ENCODE measurements around the gene CALY.

DNA sequence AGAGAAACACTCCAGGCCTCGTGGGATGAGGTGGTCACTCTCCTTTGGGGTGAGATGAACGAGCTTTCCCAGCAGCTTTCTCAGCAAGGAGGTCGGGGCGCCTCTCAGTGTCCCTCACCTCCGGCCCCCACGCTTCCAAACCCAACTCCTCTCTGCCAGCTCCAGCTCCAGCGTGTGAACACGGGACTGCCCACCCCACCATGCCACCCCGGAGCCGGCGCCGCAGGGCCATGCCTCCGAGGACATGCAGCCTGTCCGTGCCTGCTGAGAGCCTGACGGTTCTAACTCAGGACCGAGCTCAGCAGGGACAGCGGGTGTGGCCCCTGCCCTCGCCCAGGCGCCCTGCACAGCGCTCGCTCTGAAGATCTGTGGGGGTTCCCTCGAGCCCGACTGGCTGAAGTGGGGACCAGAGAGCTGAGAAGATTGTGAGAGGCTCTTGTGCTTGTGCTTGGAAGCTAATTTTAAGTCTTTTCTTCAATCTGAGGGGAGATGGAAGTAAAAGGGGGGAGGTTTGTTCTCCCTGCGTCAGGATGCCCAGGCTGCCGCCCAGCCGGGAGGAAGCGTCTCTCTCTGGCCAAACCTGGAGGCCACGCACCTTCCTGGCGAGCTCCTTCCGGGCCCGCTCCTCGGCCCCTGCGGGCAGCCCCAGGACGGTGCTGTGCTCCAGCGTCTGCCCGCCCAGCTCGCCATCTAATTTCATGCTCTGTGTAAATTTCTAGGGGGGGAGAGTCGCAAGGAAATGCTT lies 54.9 kb downstream of the CALY start:
- TF ChIP-seq, protein P1, sequence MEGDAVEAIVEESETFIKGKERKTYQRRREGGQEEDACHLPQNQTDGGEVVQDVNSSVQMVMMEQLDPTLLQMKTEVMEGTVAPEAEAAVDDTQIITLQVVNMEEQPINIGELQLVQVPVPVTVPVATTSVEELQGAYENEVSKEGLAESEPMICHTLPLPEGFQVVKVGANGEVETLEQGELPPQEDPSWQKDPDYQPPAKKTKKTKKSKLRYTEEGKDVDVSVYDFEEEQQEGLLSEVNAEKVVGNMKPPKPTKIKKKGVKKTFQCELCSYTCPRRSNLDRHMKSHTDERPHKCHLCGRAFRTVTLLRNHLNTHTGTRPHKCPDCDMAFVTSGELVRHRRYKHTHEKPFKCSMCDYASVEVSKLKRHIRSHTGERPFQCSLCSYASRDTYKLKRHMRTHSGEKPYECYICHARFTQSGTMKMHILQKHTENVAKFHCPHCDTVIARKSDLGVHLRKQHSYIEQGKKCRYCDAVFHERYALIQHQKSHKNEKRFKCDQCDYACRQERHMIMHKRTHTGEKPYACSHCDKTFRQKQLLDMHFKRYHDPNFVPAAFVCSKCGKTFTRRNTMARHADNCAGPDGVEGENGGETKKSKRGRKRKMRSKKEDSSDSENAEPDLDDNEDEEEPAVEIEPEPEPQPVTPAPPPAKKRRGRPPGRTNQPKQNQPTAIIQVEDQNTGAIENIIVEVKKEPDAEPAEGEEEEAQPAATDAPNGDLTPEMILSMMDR (IDR thresholded peaks at IDR 0.05), result no peak
- TF ChIP-seq POLR2AphosphoS5 (IDR thresholded peaks at IDR 0.05; ENCODE audit: low read depth, low read length), result no peak
- TF ChIP-seq, protein P2, sequence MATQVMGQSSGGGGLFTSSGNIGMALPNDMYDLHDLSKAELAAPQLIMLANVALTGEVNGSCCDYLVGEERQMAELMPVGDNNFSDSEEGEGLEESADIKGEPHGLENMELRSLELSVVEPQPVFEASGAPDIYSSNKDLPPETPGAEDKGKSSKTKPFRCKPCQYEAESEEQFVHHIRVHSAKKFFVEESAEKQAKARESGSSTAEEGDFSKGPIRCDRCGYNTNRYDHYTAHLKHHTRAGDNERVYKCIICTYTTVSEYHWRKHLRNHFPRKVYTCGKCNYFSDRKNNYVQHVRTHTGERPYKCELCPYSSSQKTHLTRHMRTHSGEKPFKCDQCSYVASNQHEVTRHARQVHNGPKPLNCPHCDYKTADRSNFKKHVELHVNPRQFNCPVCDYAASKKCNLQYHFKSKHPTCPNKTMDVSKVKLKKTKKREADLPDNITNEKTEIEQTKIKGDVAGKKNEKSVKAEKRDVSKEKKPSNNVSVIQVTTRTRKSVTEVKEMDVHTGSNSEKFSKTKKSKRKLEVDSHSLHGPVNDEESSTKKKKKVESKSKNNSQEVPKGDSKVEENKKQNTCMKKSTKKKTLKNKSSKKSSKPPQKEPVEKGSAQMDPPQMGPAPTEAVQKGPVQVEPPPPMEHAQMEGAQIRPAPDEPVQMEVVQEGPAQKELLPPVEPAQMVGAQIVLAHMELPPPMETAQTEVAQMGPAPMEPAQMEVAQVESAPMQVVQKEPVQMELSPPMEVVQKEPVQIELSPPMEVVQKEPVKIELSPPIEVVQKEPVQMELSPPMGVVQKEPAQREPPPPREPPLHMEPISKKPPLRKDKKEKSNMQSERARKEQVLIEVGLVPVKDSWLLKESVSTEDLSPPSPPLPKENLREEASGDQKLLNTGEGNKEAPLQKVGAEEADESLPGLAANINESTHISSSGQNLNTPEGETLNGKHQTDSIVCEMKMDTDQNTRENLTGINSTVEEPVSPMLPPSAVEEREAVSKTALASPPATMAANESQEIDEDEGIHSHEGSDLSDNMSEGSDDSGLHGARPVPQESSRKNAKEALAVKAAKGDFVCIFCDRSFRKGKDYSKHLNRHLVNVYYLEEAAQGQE (IDR thresholded peaks at IDR 0.05; ENCODE audit: insufficient read depth in 1 of 2, low read depth in 2 of 2, low read length in 1 of 2), result no peak
- TF ChIP-seq TCF7L2 (IDR thresholded peaks at IDR 0.05; ENCODE audit: low read depth, low read length), result no peak
